ENCODE results near the gene B4GALT5.
A peak's percentile ranks its signal among the peaks of the same experiment; 100 is the strongest.
"Not testable (repeated sequence)": the region's sequence is repeated elsewhere in the genome, so short reads cannot be mapped to it uniquely, and the experiment has no call there.

The B4GALT5 gene

GRCh38 chr20:49656304-49656703 lies 57.4 kb downstream of the B4GALT5 start:
- peak; percentile 52 for DNase-seq

DNA sequence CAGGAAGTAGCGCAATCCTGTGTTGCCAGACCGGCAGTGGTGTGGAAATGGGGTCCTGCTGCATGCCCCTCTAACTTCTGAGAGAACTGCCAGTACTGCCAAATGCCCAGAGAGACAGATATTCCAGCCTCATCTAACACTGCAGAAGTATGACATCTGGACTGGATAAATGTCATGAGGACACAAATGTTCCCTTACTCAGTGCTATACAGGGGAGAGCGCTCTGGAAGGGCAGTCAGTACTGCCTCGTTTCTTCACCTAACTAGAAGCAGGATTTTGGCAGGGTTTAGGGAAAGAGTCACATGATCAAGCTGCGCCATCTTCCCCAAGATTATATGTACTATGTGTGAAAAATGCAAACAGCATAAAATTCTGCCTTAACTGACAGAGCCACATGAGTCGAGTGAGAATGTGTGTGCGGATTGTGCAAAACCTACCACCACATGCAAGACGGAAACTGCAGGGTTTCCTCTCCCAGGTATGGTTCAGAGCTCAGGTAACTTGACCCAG lies 59.7 kb downstream of the B4GALT5 start:
- no peak for DNase-seq

GRCh38 chr20:49649672-49650071 lies 64.0 kb downstream of the B4GALT5 start:
- DNase-seq: no peak

DNA sequence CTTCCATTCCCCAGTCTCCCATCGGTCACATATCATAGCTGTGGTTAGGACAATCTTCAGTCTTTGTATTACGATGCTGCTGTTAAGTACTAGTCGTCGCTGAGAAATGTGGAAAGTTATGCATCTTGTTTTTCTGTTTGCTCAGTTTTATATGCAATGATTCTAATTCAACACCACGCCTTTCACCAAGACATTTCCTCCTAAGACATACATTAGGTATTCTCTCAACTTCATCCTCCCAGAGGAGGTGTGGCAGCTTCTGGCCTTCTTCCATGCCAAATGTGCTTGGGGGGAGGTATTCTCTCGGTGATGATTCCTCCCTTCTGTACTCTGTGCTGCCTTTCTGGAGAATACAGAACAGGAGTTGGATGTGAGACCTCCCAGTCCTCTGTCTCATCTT lies 66.1 kb downstream of the B4GALT5 start:
- DNase-seq: no peak

DNA sequence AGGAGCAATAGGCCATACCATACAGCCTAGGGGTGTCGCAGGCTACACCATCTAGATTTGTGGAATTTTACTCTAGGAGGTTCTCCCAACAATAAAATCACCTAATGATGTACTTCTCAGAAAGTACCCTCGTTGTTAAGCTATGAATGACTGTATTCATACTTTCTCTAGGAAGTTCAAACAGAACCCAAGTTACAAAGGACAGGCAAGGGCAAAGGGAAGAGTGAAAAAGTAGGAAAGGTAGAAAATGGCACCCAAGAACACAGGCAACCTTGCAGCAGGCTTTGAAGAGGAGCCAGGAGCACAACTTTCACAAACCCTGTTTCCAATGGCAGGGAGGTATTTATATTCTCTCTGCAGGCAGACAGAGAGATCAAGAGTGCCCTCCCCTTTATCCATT lies 67.2 kb downstream of the B4GALT5 start:
- no peak for DNase-seq

GRCh38 chr20:49646126-49646525 lies 67.6 kb downstream of the B4GALT5 start:
- no peak for DNase-seq

DNA sequence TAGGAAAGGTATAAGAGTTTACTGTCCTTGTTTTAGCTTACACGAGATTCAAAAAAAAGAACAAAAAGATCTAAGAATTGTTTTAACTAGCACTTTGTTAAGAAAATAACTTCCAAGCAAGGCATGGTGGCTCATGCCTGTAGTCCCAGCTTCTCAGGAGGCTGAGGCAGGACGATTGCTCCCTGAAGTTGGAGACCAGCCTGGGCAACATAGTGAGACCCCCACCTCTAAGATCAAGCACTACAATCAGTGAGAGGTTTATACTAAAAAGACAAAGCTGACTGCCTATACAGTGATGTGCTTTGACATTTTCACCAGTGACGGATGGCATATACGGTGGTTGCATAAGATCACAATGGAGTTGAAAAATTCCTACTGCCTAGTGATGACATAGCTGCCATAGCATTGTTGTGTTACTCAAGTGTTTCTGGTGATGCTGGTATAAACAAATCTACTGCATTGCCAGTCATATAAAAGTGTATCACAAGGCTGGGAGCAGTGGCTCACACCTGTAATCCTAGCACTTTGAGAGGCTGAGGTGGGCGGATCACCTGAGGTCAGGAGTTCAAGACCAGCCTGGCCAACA lies 68.6 kb downstream of the B4GALT5 start:
- DNase-seq: no peak

GRCh38 chr20:49642816-49643215 lies 70.9 kb downstream of the B4GALT5 start:
- no peak for DNase-seq

GRCh38 chr20:49641683-49642656 lies 71.7 kb downstream of the B4GALT5 start:
- DNase-seq: peak; percentile 91

GRCh38 chr20:49637046-49637637 lies 76.5 kb downstream of the B4GALT5 start:
- DNase-seq: no peak

- DNase-seq: peak; percentile 94
Observed at GRCh38 chr20:49636447-49636846, 77.2 kb downstream of the B4GALT5 start.

- DNase-seq: no peak
Observed at GRCh38 chr20:49635866-49636265, 77.8 kb downstream of the B4GALT5 start.

DNA sequence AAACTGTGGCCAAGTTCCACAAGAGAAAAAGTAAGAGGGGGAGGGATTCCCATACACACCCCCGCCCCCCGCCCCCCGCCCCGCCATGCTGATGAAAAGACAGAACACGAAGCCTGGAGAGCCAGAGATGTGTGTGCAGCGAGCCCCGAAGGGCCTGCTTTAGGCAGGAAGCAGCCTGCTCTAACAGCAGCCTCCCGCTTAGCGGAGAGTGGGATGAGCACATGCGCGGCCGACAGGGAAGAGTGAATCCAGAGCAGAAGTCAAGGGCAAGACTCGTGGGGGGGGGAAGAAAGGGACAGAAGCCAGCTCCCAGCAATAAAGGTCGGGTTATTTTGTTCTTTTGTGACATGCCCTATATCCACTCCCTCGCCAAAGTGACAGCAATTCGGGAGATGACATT lies 78.5 kb downstream of the B4GALT5 start:
- peak; percentile 61 for DNase-seq

DNA sequence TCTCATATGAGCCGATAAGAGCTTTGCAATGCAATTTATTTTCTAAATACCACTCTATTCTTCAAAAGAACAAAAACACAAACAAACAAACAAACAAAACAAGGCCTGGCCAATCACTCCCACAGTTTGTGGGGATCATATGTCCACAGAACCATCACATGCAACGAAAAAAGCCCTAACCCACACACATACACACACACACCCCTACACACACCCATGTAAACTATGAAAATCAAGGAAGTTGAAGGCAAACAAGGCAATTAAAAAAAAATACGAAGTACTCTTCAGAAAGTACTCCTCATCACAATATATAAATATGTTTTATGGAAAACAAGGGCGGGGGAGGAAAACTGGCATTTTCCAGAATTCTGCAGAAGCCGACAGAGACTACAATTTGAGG lies 79.6 kb downstream of the B4GALT5 start:
- no peak for DNase-seq

DNA sequence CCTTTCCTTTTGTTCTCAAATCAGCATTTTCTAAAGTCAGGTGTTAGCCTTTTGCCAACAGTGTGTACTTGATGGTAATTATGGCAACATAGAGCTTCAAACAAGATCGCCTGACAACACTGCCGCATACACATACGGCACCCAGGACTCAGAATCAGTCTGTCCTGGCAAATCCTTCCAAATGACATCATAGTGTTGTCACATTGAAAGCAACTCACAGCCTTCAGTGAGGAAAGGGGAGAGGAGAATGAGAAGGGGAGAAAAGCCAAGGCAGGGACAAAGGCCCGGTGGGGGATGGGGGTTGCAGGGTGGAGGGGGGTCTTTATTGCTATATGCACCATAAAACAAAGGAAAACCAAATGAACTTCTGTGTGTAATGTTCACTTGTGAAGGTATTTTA lies 80.0 kb downstream of the B4GALT5 start:
- no peak for DNase-seq

GRCh38 chr20:49633023-49633422 lies 80.7 kb downstream of the B4GALT5 start:
- no peak for DNase-seq

GRCh38 chr20:49631856-49632418 lies 81.7 kb downstream of the B4GALT5 start:
- DNase-seq: no peak

- no peak for DNase-seq
Observed at GRCh38 chr20:49631061-49631716, 82.5 kb downstream of the B4GALT5 start.

- no peak for DNase-seq
Observed at GRCh38 chr20:49630396-49630951, 83.2 kb downstream of the B4GALT5 start.

DNA sequence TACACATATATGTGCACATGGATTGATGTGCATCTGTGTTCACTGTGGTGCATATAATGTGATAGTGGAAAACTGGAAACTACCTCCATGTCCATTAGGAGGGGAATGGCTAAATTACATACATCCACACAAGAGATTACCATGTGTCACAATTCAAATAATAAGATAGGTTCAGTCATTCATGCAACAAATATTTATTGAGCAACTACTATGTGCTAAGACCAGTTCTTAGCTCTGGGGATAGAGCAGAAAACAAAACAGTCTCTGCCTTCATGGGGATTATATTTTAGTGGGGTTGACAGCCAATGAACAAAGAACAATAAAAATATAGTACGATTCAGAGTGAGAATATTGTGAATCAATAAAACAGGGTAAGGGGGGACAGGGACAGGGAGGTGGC lies 84.1 kb downstream of the B4GALT5 start:
- DNase-seq: no peak

GRCh38 chr20:49628280-49628679 lies 85.4 kb downstream of the B4GALT5 start:
- not testable (repeated sequence) for DNase-seq

- no peak for DNase-seq
Observed at GRCh38 chr20:49627329-49627761, 86.3 kb downstream of the B4GALT5 start.
